HG03460 (cell line): Measurements from ENCODE around the gene DAP3.
"Not testable (repeated sequence)": the region's sequence is repeated elsewhere in the genome, so short reads cannot be mapped to it uniquely, and the experiment has no call there.

Source experiments
- ATAC-seq: cut with Tn5 transposase; IDR thresholded peaks from one replicate; pipeline ENCODE4 v1.9.1; 2021; ENCODE audit not compliant: unreplicated experiment

DAP3 gene

DNA sequence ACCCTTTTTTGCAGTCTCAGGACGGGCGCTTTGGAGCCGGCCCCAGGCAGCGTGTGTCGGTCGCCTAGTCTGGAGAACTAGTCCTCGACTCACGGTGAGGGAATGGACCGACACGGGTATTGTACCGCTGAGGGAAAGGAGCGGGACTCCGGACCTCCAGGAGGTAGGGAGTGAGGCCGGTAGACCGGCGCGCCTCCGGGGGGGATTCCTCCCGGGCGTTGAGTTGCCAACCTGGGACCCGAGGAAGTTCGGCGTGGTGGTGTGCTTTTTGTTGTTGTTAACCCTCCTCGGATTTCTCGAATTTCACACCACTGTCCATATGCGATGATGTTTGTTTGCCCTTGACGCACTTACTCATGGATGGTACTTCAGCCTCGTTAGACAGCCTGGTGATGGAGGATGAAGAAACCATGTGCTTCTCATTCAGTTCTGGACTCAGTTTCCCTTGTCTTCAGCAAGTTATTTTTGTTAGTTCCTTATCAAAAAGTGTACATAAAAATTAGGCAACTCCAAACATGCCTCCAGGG lies at the start of gene DAP3:
TSS of gene DAP3 (plus strand) at position 11 of the 527 bp plus-strand sequence. CDS start 20,689 bp downstream, outside the sequence.
- not testable (repeated sequence) for ATAC-seq

DNA sequence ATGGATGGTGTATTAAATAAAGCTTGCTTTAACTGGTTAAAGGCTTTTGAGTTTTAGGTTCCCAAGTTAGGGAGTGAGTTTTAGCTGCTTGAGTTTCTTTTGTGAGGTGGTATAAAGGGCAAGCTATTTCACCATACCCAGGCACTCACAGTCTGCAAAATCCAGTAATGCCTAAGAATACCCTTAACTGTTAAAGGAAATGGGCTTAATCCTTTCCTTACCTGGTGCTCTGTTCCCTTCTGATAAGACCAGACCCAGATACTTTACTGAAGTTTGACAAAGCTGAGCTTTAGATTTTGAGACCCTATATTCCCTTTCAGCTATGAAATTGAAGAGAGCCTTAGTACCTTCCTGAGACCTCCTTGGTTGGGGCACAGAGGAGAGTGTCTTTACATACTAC lies 48.5 kb upstream of the DAP3 start:
- ATAC-seq = no peak

DNA sequence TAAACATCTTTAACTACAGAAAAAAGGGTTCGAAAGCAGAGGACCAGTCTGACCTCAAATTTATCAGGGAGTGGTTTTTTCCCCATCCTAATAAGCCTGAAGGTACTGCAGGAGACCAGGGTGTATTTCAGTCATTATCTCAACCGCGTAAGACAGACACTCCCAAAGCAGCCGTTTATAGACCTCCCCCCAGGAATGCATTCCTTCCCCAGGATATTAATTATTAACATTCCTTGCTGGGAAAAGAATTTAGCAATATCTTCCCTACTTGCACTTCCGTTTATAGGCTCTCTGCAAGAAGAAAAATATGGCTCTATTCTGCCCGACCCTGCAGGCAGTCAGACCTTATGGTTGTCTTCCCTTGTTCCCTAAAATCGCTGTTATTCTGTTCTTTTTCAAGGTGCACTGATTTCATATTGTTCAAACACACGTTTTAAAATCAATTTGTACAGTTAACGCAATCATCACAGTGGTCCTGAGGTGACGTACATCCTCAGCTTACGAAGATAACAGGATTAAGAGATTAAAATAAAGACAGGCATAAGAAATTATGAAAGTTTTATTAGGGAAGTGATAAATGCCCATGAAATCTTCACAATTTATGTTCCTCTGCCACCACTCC lies 46.2 kb upstream of the DAP3 start:
- not testable (repeated sequence) for ATAC-seq

DNA sequence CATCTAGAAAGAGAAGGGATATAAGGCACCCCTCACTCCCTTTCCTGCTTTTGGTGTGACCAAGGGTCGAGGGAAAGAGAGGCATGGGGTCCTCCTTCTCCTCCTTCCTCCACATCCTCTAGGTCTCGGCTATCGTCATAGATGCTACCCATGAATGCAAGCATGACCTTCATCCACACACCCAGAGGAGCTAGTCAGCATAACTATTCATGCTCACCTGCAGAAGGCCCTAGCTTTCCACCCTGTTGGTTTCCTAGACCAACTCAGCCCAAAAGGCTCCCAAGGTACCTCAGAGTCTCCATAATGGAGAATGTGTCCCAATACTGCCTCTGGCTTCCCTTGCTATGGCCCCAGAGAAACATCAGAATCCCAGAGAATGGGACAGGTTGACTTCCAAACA lies 45.7 kb upstream of the DAP3 start:
- no peak for ATAC-seq

DNA sequence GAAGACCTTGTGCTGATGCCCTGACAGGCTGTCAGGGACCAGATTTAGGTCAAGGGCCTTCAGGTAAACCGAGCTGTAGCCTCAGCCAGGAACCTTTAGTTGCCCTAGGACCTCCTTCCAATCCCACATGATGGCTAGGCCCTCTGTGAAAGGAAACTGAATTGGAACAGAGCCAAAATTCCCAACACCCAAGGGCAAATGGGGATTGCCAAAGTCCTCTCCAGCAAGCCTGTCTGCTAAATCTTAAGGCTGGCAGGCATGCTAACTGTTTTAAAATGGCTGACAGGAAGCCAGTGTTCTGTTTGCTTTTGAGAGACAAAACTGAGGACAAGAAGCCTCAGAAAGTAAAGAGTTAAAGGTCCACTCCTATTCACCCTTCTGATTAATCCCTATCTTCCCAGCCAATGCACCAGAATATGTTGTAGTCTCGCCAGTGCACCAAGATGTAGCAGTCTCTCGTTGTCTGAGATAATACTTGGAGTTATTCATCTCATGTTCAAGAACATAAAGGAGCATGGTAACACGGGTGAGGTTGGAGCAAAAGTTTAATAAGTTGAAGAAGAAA lies 43.8 kb upstream of the DAP3 start:
- no peak for ATAC-seq

DNA sequence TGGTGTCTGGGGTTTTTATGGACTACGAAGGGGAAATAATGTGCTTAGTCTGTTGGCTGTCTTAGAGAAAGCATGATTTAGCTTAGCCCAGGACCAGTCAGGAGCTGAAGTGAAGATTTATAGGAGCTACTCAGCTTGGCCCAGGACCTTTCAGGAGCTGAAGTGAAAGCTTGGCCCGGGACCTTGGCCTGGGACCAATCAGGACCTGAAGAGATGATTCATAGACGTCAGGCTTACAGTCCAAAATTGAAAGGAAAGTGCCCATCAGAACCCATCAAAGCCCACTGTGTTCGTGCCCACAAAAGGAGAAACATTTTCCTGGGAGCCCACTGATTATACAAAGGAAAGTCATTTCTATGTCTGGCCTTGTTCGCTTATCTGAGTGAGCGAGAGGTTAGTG lies 43.2 kb upstream of the DAP3 start:
- no peak for ATAC-seq

DNA sequence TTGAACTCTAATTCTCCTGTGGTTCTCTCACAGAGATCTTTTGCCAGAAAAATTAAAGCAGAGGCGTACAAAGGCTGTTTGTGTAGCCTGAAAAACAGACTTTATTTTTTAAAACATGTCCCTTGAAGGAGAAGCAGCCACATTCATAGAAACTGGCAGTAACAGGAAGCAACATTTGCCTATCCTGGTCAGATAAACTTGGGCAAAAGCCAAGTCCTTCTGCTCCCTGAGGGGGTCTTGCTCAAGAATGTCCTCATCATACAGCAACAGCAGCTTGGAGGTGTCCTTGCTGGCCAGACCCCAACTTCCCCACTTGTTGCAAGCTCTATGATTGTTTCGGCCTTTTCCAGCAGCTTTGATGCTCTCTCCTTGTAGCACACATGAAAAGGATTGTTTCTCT lies 42.6 kb upstream of the DAP3 start:
- ATAC-seq = no peak

DNA sequence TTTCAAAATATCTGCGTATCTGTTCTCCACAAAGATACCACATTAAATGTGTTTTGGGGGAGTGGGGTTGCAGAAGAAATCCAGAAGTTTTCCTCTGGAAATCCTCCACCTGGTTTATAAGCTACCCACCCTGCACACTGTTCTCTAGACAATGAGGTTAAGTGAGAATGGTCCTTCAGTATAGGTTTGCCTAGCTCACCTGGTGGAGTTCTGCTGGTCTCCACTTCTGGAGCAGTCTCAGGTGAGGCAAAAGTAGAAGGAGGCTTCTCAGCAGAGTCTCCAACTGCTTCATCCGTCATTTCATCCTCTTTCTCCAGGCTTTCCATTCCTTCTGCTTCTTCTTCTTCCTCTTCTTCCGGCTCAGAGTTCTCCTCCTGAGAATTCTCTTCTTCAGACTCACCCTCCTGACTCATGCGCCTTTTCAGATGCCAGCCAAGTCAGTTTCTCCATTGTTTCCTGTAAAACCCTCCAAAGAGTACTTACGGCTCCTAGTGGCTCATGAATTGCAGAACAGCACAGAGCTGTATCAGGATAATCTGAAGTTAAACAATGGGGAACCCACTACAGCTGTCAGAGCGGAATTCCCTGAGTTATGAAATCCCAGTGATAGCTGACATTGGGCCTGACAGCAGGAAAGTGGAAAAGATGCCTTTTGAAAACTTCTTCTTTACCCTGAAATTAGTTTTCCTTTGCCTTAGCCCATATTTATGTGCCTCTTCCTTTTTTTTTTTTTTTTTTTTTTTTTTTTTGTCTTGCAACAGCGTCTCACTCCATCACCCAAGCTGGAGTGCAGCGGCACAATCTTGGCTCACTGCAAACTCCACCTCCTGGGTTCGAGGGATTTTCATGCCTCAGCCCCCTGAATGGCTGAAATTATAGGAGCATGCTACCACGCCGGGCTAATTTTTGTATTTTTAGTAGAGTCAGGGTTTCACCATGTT lies 40.4 kb upstream of the DAP3 start:
- ATAC-seq = no peak

DNA sequence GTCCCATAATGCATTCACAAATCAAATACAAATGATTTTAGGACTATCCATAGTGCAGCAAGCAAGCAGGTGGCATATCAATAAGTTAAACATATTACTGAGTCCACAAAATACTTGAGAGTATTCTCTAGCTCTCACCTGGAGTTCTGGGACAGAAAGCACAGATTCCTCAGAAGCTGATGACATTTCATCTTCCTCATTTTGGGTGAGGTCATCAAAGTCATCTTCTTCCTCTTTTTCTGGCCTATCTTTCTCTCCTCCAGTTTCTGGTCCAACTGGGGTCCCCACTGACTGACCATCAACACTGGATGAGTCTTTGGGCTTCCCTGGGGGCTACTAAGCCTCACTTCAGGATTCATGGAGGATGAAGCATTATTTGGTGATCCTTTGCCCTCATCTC lies 39.2 kb upstream of the DAP3 start:
- ATAC-seq = no peak

DNA sequence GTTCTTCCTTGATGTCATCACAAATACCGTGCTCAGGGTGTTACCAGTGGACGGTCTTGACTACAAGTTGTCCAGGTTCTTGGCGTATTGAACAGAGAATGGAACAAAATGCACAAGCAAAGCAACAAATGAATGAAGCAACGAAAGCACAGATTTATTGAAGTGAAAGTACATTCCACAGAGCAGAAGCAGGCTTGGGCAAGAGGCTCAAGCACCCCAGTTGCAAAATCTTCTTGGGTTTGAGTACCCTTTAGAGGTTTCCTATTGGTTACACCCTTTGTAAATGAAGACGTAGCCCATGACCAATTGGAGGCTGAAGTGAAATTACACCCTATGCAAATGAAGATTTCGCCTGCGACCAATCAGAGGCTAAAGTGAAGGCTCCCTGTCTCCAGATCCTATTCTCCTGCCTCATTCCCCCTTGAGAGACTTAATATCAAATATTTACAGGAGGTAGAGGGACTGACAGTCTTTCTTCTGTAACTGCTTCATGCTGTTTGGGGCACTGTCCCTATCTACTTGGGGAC lies 38.6 kb upstream of the DAP3 start:
- no peak for ATAC-seq

DNA sequence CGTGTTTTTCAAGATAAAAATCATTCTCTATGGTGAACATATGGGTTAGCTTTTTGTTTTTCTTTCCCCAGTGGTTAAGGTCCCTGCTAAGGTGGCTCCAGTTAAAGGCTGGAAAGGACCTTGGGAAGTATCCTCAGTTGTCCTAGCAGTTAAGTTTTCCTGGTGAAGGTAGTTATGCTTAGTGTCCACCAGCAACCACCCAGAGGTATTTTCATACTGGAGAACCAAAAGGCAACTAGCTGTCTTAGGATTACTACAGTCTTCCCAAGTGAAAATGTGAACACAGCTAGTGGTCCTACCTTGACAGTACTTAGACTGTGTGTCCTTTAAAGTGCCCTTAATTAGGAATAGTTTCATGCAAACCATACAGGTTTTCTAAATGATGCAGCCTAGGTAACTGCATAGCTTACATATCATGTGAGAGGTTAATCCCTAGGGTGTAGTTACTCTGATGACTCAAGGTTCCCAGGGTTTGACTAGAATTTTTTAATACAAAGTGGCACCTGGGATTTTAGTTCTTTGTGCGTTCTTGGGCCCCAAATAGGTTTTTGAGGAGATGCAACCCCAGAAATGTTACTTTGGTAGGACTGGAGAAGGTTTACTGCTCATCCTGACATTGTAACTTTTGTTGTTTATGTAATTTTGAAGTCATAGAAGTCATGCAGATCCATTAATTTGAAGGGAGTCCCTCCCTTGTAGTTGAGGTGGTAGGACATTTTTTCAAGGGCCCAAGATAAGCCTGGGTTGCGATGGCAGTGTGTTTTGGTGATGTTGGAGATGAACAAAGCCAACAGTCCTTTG lies 36.8 kb upstream of the DAP3 start:
- ATAC-seq = no peak

DNA sequence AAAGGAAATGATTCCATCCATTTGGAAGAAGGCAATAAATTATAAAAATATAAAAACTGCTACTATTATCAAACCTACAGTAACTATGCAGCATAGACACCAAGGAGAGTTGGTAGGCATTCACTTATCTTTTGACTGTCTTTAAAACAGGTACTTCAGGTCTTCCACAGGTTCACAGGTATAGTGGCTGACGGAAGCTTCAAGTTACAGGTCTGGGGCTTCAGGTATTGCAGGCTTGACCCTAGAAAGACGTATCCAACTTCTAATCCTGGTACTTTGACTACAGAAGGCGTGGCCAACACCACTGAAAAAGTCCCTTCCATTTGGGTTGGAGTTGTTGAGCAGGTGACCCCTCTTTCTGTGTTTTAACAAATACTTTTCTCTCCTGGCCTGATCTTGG lies 35.9 kb upstream of the DAP3 start:
- ATAC-seq = no peak

DNA sequence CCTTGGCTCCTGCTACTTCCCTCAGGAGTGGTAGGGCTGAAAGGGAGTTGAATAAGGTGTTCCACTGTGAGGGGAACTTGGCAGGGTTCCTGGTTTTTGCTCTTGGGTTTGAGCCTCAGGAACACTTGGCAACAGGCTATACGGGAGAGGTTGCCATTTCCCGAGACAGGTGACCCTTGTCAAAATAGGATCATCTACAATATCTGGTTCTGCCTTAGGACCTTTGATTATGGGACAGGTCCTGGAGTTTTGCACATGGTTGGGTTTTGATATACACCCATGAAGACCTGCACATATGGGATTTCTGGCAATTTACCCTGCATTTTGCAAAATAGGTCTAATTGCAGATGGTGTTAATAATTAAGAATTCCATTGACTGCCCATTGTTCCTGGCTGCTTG lies 31.4 kb upstream of the DAP3 start:
- no peak for ATAC-seq

DNA sequence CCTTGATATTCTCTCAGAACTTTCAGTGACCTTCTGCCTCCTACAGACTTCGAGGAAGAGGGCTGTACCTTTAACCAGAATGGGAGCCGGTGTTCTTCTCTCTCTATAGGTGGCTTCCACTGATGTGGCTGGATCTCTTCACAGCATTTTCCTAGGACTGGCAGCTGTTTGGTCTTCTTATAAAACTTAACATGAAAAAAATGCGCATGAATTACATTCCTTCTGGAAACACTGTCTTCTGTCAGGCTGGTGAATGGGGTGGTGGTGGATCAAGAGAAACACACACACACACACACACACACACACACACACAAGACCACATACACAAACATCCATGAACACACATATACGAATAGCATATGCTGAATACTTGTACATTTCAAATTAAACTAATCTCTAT lies 27.7 kb upstream of the DAP3 start:
- ATAC-seq = not testable (repeated sequence)

DNA sequence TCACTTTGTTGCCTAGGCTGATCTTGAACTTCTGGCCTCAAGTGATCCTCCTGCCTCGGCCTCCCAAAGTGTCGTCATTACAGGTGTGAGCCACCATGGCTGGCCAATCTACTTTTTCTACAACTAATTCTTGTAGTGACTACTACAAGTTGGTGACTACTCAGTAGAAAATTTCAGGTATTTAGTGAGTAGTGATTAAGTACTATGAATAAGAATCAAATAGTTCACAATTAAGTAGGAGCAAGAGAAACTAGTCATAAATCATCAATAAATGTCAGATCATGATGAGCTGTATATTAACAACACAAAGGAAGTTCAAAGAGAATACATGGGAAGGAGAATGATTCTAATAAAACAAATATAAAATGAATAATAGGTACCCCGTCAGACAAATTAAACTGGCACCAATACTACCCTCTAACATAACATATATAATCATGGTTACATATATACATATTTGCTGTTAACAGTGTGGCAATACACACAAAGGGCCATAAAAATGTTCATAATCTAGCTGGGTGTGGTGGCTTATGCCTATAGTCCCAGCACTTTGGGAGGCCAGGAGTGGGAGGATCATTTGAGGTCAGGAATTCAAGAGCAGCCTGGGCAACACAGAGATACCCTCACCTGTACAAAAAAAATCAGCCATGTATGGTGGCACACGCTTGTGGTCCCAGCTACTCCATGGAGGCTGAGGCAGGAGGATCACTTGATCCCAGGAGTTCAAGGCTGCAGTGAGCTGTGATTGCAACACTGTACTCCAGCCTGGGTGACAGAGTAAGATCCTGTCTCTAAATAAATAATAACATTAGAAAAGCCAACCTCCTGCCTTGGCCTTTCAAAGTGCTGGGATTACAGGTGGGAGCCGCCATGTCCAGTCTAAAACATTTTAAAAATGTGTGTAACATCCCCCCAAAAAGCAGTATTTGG lies 19.4 kb upstream of the DAP3 start:
- no peak for ATAC-seq

DNA sequence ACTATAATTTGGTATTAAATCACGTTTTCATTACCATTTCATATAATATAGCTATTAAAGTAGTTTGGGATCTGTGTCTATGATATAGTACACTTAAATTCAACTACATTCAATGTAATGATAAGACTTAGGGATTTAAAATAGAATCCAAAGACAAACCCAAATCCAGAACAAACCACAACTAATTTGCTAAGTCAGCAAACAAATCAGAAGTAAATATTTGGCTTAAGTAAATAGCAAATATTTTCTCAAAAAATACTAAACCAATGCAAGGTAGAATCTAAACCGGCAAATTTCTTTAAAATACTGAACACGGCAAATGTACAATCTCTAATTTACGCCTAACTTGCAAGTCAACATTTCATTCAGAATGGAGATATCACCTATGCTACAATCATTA lies 17.1 kb upstream of the DAP3 start:
- no peak for ATAC-seq

DNA sequence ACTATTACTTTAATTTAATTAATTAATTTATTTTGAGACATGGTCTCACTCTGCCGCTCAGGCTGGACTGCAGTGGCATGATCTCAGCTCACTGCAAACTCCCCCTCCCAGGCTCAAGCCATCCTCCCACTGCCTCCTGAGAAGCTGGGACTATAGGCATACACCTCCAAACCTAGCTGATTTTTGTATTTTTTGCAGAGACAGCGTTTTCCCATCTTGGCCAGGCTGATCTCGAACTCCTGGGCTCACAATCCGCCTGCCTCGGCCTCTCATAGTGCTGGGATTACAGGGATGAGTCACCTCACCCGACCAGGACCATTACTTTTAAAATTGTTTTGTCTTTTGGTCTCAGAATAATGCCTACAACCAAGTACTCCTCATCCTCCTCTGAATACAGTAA lies 15.9 kb upstream of the DAP3 start:
- no peak for ATAC-seq

DNA sequence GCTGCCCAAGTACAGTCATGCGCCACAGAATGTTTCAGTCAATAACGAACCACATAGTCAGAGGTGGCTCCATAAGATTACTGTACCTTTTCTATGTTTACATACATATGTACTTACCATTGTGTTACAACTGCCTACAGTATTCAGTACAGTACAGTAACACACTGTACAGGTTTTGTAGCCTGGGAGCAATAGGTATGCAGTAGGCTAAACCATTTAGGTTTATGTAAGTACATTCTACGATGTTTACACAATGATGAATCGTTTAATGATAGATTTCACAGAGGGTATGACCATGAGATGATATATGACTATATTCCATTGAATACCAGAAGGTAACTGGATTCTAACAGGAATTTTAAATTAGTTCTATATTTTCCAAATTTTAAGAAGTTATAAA lies 10.9 kb upstream of the DAP3 start:
- ATAC-seq = no peak

DNA sequence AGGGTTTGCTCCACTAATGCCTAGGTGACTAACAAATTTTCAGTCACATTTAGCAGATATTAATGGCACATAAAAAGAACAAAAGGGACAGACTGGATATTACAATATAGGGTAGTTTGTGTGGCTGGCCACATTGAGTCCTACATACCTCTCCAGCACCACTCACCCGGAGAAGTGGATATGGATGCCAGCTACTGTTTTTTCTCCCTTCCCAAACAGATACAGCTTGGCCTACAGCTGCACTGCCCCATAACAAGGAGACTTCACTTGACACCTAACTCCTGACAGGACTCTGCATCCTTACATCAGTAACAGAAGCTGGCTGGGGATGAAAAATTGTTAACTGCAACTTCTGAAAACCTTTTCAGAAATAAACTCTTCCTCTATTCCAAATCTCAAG lies 9.9 kb upstream of the DAP3 start:
- ATAC-seq = not testable (repeated sequence)

DNA sequence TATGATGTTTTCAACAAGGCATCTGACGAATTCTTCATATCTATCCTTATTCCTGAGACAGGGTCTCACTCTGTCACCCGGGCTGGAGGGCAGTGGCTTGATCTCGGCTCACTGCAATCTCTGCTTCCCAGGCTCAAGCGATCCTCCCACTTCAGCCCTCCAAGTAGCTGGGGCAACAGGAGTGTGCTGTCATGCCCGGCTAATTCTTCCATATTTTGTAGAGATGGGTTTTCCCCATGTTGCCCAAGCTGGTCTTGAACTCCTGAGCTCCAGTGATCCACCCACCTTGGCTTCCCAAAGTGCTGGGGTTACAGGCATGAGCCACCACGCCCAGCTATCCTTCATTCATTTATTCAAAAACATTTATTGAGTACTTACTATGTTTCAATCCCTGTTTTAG lies 8.4 kb upstream of the DAP3 start:
- ATAC-seq = no peak
